ENCODE measurements around the gene ARHGEF2.

The ARHGEF2 gene

GRCh38 chr1:156004843-156005584, 26.7 kb upstream of the ARHGEF2 start:
- H3K27me3 ChIP-seq (ENCODE audit: low read length): no peaks in the 10 kb centered on the region
- H3K9me3 ChIP-seq (ENCODE audit: insufficient read depth, low read length): no peaks in the 10 kb centered on the region
- H4K20me1 ChIP-seq (ENCODE audit: low read depth, low read length): no peaks in the 10 kb centered on the region
- no peaks in the 10 kb centered on the region for H3K79me2 ChIP-seq (ENCODE audit: insufficient read depth, low read length)
- H3F3A ChIP-seq (ENCODE audit: insufficient read depth): 0 out of 2 replicates have a peak, but pooled peaks cover 5% of the 10 kb centered on the region
- no peak overlapping the region for H3K4me2 ChIP-seq (ENCODE audit: low read depth, low read length, poor library complexity, severe bottlenecking)
- H3K27ac ChIP-seq (ENCODE audit: low read depth, low read length): no peak overlapping the region
- no peak overlapping the region for H2AFZ ChIP-seq (ENCODE audit: low read depth, low read length, severe bottlenecking)
- no peak for TF ChIP-seq EZH2phosphoT487 (conservative IDR thresholded peaks at IDR 0.05; ENCODE audit: low read length)
- no peak for TF ChIP-seq CTCF (IDR thresholded peaks at IDR 0.05; ENCODE audit: insufficient read depth, low read length, poor library complexity, severe bottlenecking)
- H3K9ac ChIP-seq (ENCODE audit: low read length): no peak overlapping the region
- H3K9me2 ChIP-seq (replicated peaks; ENCODE audit: insufficient read depth, low read length): no peaks in the 10 kb centered on the region
- no peak overlapping the region for H3K4me3 ChIP-seq (ENCODE audit: insufficient read depth, low read length, poor library complexity, severe bottlenecking)
- H3K36me3 ChIP-seq (ENCODE audit: low read length): no peaks in the 10 kb centered on the region

GRCh38 chr1:156003923-156004188, 25.5 kb upstream of the ARHGEF2 start:
- Histone ChIP-seq H3K9ac (ENCODE audit: low read length) (no peak overlapping the region), H3K9me2 (replicated peaks; ENCODE audit: insufficient read depth, low read length) (no peaks in the 10 kb centered on the region)

GRCh38 chr1:156002188-156002911, 24.0 kb upstream of the ARHGEF2 start:
- Histone ChIP-seq H3K27me3 (ENCODE audit: low read length) (no peaks in the 10 kb centered on the region), H3F3A (ENCODE audit: insufficient read depth) (0 out of 2 replicates have a peak, but pooled peaks cover 5% of the 10 kb centered on the region), H3K4me2 (ENCODE audit: low read depth, low read length, poor library complexity, severe bottlenecking) (no peak overlapping the region), H3K9me2 (replicated peaks; ENCODE audit: insufficient read depth, low read length) (no peaks in the 10 kb centered on the region), H3K9ac (ENCODE audit: low read length) (no peak overlapping the region), H2AFZ (ENCODE audit: low read depth, low read length, severe bottlenecking) (no peak overlapping the region), H3K27ac (ENCODE audit: low read depth, low read length) (no peak overlapping the region), H3K79me2 (ENCODE audit: insufficient read depth, low read length) (no peaks in the 10 kb centered on the region), H4K20me1 (ENCODE audit: low read depth, low read length) (no peaks in the 10 kb centered on the region), H3K36me3 (ENCODE audit: low read length) (no peaks in the 10 kb centered on the region), H3K4me3 (ENCODE audit: insufficient read depth, low read length, poor library complexity, severe bottlenecking) (no peak overlapping the region), H3K9me3 (ENCODE audit: insufficient read depth, low read length) (no peaks in the 10 kb centered on the region)
- no peak for TF ChIP-seq EZH2phosphoT487 (conservative IDR thresholded peaks at IDR 0.05; ENCODE audit: low read length)

More at GRCh38 chr1:156003923-156004188, 25.5 kb upstream of the ARHGEF2 start:
- H4K20me1 ChIP-seq (ENCODE audit: low read depth, low read length): no peaks in the 10 kb centered on the region
- H3K27me3 ChIP-seq (ENCODE audit: low read length): no peaks in the 10 kb centered on the region
- H2AFZ ChIP-seq (ENCODE audit: low read depth, low read length, severe bottlenecking): no peak overlapping the region
- TF ChIP-seq CTCF (IDR thresholded peaks at IDR 0.05; ENCODE audit: insufficient read depth, low read length, poor library complexity, severe bottlenecking): no peak
- TF ChIP-seq EZH2phosphoT487 (conservative IDR thresholded peaks at IDR 0.05; ENCODE audit: low read length): no peak
- H3K4me3 ChIP-seq (ENCODE audit: insufficient read depth, low read length, poor library complexity, severe bottlenecking): no peak overlapping the region
- H3K27ac ChIP-seq (ENCODE audit: low read depth, low read length): no peak overlapping the region
- H3K4me2 ChIP-seq (ENCODE audit: low read depth, low read length, poor library complexity, severe bottlenecking): no peak overlapping the region
- no peaks in the 10 kb centered on the region for H3K79me2 ChIP-seq (ENCODE audit: insufficient read depth, low read length)
- no peaks in the 10 kb centered on the region for H3K36me3 ChIP-seq (ENCODE audit: low read length)
- H3F3A ChIP-seq (ENCODE audit: insufficient read depth): 0 out of 2 replicates have a peak, but pooled peaks cover 5% of the 10 kb centered on the region
- no peaks in the 10 kb centered on the region for H3K9me3 ChIP-seq (ENCODE audit: insufficient read depth, low read length)

GRCh38 chr1:156001662-156002171, 23.4 kb upstream of the ARHGEF2 start:
- no peak overlapping the region for H3K4me2 ChIP-seq (ENCODE audit: low read depth, low read length, poor library complexity, severe bottlenecking)
- H4K20me1 ChIP-seq (ENCODE audit: low read depth, low read length): no peaks in the 10 kb centered on the region
- no peaks in the 10 kb centered on the region for H3K9me3 ChIP-seq (ENCODE audit: insufficient read depth, low read length)
- H3K9ac ChIP-seq (ENCODE audit: low read length): no peak overlapping the region
- H2AFZ ChIP-seq (ENCODE audit: low read depth, low read length, severe bottlenecking): no peak overlapping the region
- no peaks in the 10 kb centered on the region for H3K27me3 ChIP-seq (ENCODE audit: low read length)
- no peak overlapping the region for H3K4me3 ChIP-seq (ENCODE audit: insufficient read depth, low read length, poor library complexity, severe bottlenecking)
- TF ChIP-seq CTCF (IDR thresholded peaks at IDR 0.05; ENCODE audit: insufficient read depth, low read length, poor library complexity, severe bottlenecking) (no peak), EZH2phosphoT487 (conservative IDR thresholded peaks at IDR 0.05; ENCODE audit: low read length) (no peak)
- no peaks in the 10 kb centered on the region for H3K79me2 ChIP-seq (ENCODE audit: insufficient read depth, low read length)
- H3K27ac ChIP-seq (ENCODE audit: low read depth, low read length): no peak overlapping the region
- H3K9me2 ChIP-seq (replicated peaks; ENCODE audit: insufficient read depth, low read length): no peaks in the 10 kb centered on the region
- H3K36me3 ChIP-seq (ENCODE audit: low read length): no peaks in the 10 kb centered on the region
- H3F3A ChIP-seq (ENCODE audit: insufficient read depth): 0 out of 2 replicates have a peak, but pooled peaks cover 5% of the 10 kb centered on the region

Measured in SU-DHL-6 (cell line).